A549 treated with AZD9567 at 1 μM for 4 hours (cell line): Measurements from ENCODE around the gene KCNJ18. TPM values are rescaled to one million over a fixed set of nuclear protein-coding genes. Genes with fewer than 3 reads are reported as not detected.

ENCODE experiments used
- total RNA-seq: library from RNA; stranded (reverse); fragments of 200-300 nt; extraction: Qiagen RNA extraction; gene quantifications from 5 replicates; pipeline ENCODE4 v1.2.3, GENCODE V29; 2022; ENCODE audit not compliant: insufficient read depth

The KCNJ18 gene
- 0.06 TPM in 1 of 5 replicates, not detected in the others for total RNA-seq

DNA sequence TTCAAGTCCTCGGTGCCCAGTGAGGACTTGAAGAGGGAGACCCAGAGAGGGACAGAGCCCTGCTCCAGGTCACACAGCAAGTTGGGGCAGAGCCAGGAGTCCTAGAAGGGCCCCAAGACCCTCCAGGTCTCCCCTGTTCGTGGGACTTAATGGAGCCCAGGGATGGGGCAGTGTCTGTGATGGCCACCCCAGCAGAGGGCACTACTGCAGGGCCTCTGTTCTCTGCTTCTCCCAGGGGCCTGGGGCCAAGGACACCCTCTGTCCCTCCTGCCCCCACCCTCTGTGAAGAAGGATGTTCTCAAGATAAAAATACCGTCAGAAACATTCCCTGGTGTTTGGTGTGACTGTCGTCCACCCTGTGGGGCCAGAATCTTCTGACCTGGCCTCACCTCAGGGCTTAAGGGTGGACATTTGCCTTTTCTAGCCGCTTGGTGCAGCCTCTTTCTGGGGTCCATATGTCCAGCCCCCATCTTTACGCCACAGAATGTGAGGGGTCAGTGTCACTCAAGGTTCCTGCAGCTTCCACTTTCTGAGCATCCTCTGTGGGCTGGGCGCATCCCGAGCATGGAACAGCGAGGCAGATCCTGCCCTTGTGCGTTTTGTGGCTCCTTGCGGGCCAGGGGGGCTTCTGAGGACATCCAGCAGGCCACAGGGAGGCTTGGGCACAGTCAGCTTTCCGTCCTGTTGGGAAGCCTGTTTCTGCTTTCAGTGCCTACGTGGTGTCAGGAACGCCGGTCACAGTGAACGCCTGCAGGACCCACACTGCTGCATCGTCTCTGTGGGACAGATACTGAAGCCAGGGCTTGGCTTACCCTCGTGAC is at the start of gene KCNJ18:
Gene KCNJ18 (plus strand): TSS at position 641 of the 821 bp plus-strand sequence. CDS start 10,264 bp downstream, outside the sequence.

